Measurements from ENCODE around the gene GRIA4.
"Not testable (repeated sequence)": the region's sequence is repeated elsewhere in the genome, so short reads cannot be mapped to it uniquely, and the experiment has no call there.

GRIA4 gene

GRCh38 chr11:105754260-105754659, 144.4 kb downstream of the GRIA4 start:
- TF ChIP-seq CTCF (IDR thresholded peaks at IDR 0.05; ENCODE audit: low read depth, low read length) (no peak), MYC (IDR thresholded peaks at IDR 0.05; ENCODE audit: low read depth, low read length) (no peak), POLR2A (IDR thresholded peaks at IDR 0.05; ENCODE audit: extremely low read depth, insufficient read length) (no peak), MAX (IDR thresholded peaks at IDR 0.05; ENCODE audit: low read depth, low read length) (no peak)
- no peak for DNase-seq (ENCODE audit: low read depth)
- H3K4me3 ChIP-seq (ENCODE audit: low read depth, low read length): no peak overlapping the region

- no peak for TF ChIP-seq CTCF (IDR thresholded peaks at IDR 0.05; ENCODE audit: low read depth, low read length)
- no peak for TF ChIP-seq MYC (IDR thresholded peaks at IDR 0.05; ENCODE audit: low read depth, low read length)
- no peak for TF ChIP-seq POLR2A (IDR thresholded peaks at IDR 0.05; ENCODE audit: extremely low read depth, insufficient read length)
- TF ChIP-seq MAX (IDR thresholded peaks at IDR 0.05; ENCODE audit: low read depth, low read length): no peak
- no peak overlapping the region for H3K4me3 ChIP-seq (ENCODE audit: low read depth, low read length)
- no peak for DNase-seq (ENCODE audit: low read depth)
These were observed 144.8 kb downstream of the GRIA4 start for GRCh38 chr11:105754716-105755115.

GRCh38 chr11:105757107-105757506, 147.2 kb downstream of the GRIA4 start:
- DNase-seq (ENCODE audit: low read depth): no peak
- no peak for TF ChIP-seq MYC (IDR thresholded peaks at IDR 0.05; ENCODE audit: low read depth, low read length)
- no peak for TF ChIP-seq MAX (IDR thresholded peaks at IDR 0.05; ENCODE audit: low read depth, low read length)
- TF ChIP-seq POLR2A (IDR thresholded peaks at IDR 0.05; ENCODE audit: extremely low read depth, insufficient read length): no peak
- no peak for TF ChIP-seq CTCF (IDR thresholded peaks at IDR 0.05; ENCODE audit: low read depth, low read length)
- H3K4me3 ChIP-seq (ENCODE audit: low read depth, low read length): no peak overlapping the region

- TF ChIP-seq MAX (IDR thresholded peaks at IDR 0.05; ENCODE audit: low read depth, low read length) (no peak), MYC (IDR thresholded peaks at IDR 0.05; ENCODE audit: low read depth, low read length) (no peak), POLR2A (IDR thresholded peaks at IDR 0.05; ENCODE audit: extremely low read depth, insufficient read length) (no peak), CTCF (IDR thresholded peaks at IDR 0.05; ENCODE audit: low read depth, low read length) (no peak)
- no peak overlapping the region for H3K4me3 ChIP-seq (ENCODE audit: low read depth, low read length)
- DNase-seq (ENCODE audit: low read depth): no peak
These were observed 153.7 kb downstream of the GRIA4 start for GRCh38 chr11:105763594-105763993.

- no peak for TF ChIP-seq POLR2A (IDR thresholded peaks at IDR 0.05; ENCODE audit: extremely low read depth, insufficient read length)
- TF ChIP-seq CTCF (IDR thresholded peaks at IDR 0.05; ENCODE audit: low read depth, low read length): no peak
- TF ChIP-seq MAX (IDR thresholded peaks at IDR 0.05; ENCODE audit: low read depth, low read length): no peak
- no peak for TF ChIP-seq MYC (IDR thresholded peaks at IDR 0.05; ENCODE audit: low read depth, low read length)
- DNase-seq (ENCODE audit: low read depth): no peak
- no peak overlapping the region for H3K4me3 ChIP-seq (ENCODE audit: low read depth, low read length)
These were observed 158.1 kb downstream of the GRIA4 start for GRCh38 chr11:105767931-105768330.

GRCh38 chr11:105769627-105770026, 159.8 kb downstream of the GRIA4 start:
- no peak overlapping the region for H3K4me3 ChIP-seq (ENCODE audit: low read depth, low read length)
- no peak for TF ChIP-seq MYC (IDR thresholded peaks at IDR 0.05; ENCODE audit: low read depth, low read length)
- TF ChIP-seq CTCF (IDR thresholded peaks at IDR 0.05; ENCODE audit: low read depth, low read length): no peak
- no peak for TF ChIP-seq POLR2A (IDR thresholded peaks at IDR 0.05; ENCODE audit: extremely low read depth, insufficient read length)
- no peak for TF ChIP-seq MAX (IDR thresholded peaks at IDR 0.05; ENCODE audit: low read depth, low read length)
- no peak for DNase-seq (ENCODE audit: low read depth)

- not testable (repeated sequence) for H3K4me3 ChIP-seq (ENCODE audit: low read depth, low read length); DNase-seq (ENCODE audit: low read depth)
These were observed 163.6 kb downstream of the GRIA4 start for GRCh38 chr11:105773452-105773851.

Measured in NB4 (cell line).